Fibroblast of the aortic adventitia (primary cell): ENCODE data around the gene KAT2A. TPM values are rescaled to one million over a fixed set of nuclear protein-coding genes. Genes with fewer than 3 reads are reported as not detected.

Source experiments
- DNase-seq: peaks from one replicate; pipeline ENCODE4 v3.0.0-alpha.2; 2010; ENCODE audit warnings: low read depth
- H3K4me3 ChIP-seq: 2 replicates; pipeline ENCODE4 v1.5.1; 2011; ENCODE audit warnings: low read depth, mild to moderate bottlenecking, control low read depth, low read length, moderate library complexity
- total RNA-seq: library from RNA; depleted of rRNA; stranded (reverse); fragments of >200 nt; gene quantifications from 2 replicates; pipeline ENCODE4 v1.2.3, GENCODE V29; 2012; ENCODE audit warnings: low replicate concordance
- TF ChIP-seq, protein P1 (sequence below): IDR thresholded peaks from 2 replicates; pipeline ENCODE4 v1.5.1; 2011; ENCODE audit warnings: mild to moderate bottlenecking, low read length, control low read depth, inconsistent platforms; ENCODE audit not compliant: insufficient read depth

The KAT2A gene
- total RNA-seq, 1 donor = 13.7 TPM

DNA sequence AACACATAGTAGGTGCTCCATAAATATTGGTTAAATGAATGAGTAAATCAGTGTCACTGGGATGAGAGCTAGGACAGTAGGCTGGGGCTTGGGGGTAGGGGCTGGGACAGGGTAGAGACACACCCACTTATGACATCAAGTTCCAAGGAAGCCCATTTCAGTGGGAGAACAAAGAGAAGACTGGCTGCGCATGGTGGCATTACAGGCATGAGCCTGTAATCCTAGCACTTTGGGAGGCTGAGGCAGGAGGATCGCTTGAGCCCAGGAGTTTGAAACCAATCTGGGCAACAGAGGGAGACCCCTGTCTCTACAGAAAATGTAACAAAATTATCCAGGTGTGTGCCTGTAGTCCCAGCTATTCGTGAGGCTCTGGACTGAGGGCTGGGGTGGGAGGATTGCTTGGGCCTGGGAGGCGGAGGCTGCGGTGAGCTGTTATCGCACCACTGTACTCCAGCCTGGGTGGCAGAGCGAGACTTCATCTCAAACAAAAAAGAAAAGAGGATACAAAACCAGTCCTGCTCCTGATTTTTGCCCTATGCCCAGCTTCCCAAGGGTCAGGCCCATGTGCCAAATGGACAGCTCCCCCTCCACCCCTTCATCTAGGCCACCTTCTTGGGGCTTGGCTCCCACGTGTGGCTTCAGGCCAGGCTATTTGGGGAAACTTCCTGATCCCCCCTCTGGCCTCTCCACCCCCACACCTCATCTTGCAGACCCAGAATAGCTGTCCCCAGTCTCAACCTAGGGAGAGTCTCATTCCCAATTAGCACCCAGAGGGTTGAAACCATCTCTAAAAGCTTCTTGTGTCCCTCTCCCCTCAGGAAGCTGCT, 30.0 kb downstream of the KAT2A start:
- TF ChIP-seq, protein P1, sequence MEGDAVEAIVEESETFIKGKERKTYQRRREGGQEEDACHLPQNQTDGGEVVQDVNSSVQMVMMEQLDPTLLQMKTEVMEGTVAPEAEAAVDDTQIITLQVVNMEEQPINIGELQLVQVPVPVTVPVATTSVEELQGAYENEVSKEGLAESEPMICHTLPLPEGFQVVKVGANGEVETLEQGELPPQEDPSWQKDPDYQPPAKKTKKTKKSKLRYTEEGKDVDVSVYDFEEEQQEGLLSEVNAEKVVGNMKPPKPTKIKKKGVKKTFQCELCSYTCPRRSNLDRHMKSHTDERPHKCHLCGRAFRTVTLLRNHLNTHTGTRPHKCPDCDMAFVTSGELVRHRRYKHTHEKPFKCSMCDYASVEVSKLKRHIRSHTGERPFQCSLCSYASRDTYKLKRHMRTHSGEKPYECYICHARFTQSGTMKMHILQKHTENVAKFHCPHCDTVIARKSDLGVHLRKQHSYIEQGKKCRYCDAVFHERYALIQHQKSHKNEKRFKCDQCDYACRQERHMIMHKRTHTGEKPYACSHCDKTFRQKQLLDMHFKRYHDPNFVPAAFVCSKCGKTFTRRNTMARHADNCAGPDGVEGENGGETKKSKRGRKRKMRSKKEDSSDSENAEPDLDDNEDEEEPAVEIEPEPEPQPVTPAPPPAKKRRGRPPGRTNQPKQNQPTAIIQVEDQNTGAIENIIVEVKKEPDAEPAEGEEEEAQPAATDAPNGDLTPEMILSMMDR = no peak
- no peak for DNase-seq
- H3K4me3 ChIP-seq = no peak overlapping the region

DNA sequence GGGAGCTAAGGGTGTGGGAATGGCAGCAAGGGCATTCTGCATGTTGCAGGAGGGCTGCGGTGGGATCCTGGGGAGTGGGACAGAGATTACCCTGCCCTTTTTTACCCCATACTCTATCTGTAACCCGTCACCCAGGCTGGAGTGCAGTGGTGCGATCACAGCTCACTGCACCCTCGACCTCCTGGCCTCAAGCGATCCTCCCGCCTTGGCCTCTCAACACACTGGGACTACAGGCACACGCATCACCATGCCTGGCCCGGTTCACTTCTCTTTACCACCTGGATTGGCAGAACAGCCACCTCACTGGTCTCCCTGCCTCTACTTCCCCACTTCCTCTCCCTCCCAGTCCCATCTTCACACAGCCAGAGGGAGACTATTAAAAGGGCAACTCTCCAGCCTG, 32.4 kb downstream of the KAT2A start:
- no peak overlapping the region for H3K4me3 ChIP-seq
- DNase-seq = no peak
- TF ChIP-seq, protein P1 = no peak

DNA sequence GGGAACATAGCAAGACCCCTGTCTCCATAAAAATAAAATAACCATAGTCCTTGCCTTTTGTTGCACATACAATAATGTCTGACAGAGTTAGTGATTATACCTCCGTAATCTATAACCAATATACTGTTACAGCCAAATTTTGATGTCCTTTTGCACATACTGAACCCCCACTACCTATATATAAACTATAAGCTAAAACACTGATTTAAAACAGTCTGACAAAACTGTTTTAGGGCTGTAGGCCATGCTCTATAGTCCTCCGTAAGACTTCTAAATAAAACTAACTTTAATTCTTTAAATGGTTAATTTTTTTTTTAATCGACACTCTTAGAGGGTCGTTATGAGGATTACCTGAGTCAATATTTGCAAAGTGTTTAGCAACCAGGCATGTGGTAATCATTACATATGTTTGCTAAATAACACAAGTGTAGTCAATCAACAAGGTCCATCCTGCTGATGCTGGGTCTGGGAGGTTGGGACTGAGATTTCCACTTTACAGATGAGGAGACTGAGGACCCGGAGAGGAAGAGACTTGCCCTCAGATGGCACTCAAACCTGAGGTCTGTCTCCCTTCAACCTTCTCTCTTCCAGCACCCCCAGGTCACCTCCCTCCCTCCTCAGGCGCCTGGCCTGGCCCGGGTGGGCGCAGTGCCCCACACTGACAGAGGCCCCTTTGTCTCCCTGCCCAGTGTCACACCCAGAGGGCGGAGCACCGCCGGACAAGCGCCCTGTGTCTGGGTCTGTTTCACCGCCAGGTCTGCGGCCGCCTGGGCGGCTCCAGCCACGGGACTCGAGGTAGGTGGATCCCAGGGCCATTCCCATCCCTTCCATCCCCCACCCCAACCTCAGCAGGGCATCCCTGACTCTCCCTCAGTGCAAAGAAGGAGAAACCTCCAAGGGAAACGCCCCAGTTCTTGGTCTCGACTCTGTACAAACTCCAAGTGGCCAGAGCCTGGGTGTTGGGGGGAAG, 33.1 kb downstream of the KAT2A start:
- TF ChIP-seq, protein P1 = no peak
- H3K4me3 ChIP-seq = no peak overlapping the region
- DNase-seq = no peak

DNA sequence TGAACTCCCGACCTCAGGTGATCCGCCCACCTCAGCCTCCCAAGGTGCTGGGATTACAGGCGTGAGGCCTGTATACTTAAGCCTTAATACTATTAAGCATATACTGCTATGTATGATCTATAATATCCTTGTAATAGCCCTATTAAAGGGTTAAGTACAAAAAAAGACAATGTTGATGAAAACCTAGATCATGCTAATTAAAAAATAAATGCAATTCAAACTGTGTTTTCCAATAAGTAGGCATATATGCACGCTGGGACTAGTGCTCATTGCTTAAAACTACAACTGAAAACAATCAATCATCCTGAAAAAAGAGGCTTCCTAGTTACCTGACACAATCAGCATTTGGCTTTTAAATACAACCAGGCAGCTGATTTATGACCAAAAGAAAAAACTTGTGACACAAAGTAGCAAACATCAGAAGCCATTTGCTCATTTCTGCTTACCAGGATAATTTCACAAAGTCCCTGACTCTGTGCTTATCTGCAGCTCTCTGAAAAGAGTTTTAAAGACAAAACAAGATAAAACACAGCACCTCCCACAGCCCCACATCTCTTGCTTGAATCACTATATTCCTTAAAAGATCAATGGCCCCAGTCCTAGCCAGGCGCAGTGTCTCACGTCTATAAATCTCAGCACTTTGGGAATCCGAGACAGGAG, 34.0 kb downstream of the KAT2A start:
- no peak overlapping the region for H3K4me3 ChIP-seq
- DNase-seq = no peak
- TF ChIP-seq, protein P1 = no peak

DNA sequence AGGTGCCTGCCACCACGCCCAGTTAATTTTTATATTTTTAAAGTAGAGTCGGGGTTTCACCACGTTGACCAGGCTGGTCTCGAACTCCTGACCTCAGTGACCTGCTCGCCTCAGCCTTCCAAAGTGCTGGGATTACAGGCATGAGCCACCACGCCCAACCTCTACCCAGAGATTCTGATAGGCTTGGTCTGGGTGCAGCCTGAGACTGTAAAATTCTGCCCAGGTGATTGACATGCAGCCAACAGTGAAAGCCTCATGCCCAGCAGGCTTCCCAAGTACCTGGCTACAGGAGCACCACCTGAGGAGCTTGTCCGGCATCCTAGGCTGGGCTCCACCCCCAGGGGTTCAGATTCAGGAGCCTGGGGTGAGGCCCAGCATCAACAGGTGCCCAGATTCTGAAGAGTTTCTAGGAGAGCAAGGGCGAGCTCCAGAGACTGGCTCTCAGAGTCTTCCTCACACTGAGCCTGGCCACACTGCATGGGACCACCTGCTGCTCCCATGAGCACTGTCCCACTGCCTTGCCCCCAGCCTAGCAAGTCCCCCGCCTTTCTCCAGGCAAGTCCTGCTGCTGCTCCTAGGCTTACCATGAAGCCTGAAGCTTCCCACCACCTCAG, 39.5 kb downstream of the KAT2A start:
- no peak overlapping the region for H3K4me3 ChIP-seq
- DNase-seq = no peak
- TF ChIP-seq, protein P1 = no peak

DNA sequence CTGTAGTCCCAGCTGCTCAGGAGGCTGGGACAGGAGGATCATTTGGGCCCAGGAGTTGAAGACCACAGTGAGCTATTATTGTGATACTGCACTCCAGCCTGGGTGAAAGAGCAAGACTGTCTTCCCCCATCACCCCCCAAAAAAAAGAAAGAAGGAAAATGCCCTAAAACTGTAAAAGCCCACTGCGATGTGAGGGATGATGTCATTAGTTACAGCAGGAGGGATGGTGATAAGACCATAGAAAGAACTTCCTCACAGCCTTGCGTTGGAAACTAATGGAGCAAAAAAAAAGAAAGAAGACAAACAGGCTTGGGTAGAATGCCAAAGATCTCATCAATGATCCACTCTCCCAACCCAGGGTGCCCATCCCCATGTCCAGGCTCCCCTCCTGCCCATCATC, 41.6 kb downstream of the KAT2A start:
- H3K4me3 ChIP-seq = no peak overlapping the region
- no peak for DNase-seq
- TF ChIP-seq, protein P1 = no peak
